Measurements from ENCODE around the gene ATF4.

DNA sequence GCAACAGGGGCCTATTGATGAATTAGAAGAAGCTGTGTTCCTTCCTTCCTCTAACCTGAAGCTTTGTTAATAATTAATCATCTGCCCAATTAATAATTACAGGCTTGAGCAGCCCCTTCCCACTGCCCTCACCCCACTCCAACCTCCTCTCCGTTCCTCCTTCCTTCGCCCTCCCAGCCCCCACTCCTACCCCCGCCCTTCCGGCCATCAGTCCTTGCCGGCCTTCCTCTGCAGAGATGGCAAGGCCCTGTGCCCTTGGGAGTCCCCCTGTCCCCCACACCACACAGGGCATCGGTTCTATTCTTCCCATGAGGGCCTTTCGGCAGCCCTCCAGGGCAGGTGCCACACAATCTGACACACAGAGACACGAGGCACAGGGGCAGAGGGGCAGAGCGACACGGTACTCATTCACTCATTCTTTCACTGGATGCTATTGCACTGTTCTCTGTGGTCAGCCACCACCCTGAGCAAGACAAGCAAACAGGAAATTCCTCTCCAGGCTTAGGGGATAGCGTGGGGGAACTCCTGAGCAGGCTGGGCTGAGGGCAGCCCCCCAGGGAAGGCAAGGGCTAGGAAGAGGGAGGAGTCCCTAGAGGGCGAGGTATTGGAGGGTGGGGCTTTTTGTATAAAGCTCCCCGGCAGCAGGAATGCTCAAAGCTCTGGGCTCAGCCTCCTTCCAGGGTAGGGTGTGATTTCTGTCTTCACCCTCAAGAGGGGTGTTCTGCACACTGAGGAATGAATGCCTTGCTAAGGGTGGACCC, 48.8 kb upstream of the ATF4 start:
- no peak for TF ChIP-seq CTCF (IDR thresholded peaks at IDR 0.05; ENCODE audit: extremely low read depth in 1 of 2, insufficient read depth in 1 of 2, low read depth in 1 of 2, low read length in 2 of 2)
- TF ChIP-seq EZH2 (IDR thresholded peaks at IDR 0.05; ENCODE audit: borderline replicate concordance, low read depth, low read length, severe bottlenecking) = no peak
- no peak for TF ChIP-seq POLR2AphosphoS5 (IDR thresholded peaks at IDR 0.05; ENCODE audit: insufficient read depth, low read depth, low read length)
- TF ChIP-seq MAX (IDR thresholded peaks at IDR 0.05; ENCODE audit: insufficient read depth, insufficient read length) = no peak
- TF ChIP-seq POLR2A (IDR thresholded peaks at IDR 0.05; ENCODE audit: low read depth, low read length) = no peak
- TF ChIP-seq MYC (IDR thresholded peaks at IDR 0.05; ENCODE audit: low read depth, low read length) = no peak
- TF ChIP-seq FOS (IDR thresholded peaks at IDR 0.05; ENCODE audit: borderline replicate concordance, insufficient read depth, low read length) = no peak
